ENCODE data around the gene SLC25A17. TPM values are rescaled to one million over a fixed set of nuclear protein-coding genes. Genes with fewer than 3 reads are reported as not detected.

SLC25A17 gene
- total RNA-seq, 1 experiment from 2014 or later, result 28.1 TPM

DNA sequence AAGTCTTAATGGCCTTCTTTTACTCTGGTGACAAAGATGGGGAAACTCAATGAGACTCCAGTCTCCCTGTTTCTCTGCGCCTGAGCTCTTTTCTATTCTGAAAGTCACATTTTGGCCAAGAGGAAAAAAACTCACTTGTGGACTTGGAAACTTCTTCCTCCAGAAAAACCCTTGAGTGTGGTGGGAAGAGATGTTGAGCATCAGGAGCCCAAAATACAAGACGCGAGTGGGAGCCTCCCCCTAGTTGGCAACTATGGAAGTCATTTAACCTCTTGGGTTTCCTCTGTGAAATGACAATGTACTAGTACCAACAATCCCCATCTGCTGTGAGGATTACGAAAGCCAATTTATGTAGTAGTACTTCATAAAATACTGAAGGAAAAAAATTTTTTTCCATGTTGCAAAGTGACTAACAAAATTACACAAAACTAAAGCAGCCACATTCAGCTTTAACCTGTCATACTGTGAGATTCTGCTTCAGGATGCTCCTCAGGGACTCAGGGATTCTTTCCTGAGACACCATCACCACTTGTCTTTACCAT is 524 bp upstream of the SLC25A17 start:
- ChIA-PET CTCF (no interaction called here), POLR2A (ENCODE audit: unreplicated experiment) (interaction anchor here (0.7 kb wide), 1 partner anchor 10 kb away, joined by 5 read pairs; no protein-coding TSS in a partner anchor)
- H3F3A ChIP-seq (ENCODE audit: insufficient read depth, low read depth), result peaks cover 43% of the 10 kb centered on the region
- BruUV-seq (replicated peaks), result TSS peak; percentile 99
- no peak for DNase-seq
- peaks cover 42% of the 10 kb centered on the region for H3K79me2 ChIP-seq (ENCODE audit: low read depth)
- H3K4me2 ChIP-seq, result peak overlapping the region; percentile 73
- peak overlapping the region; percentile 72 for H2AFZ ChIP-seq
- no peaks in the 10 kb centered on the region for H4K20me1 ChIP-seq (ENCODE audit: insufficient read depth)
- intact Hi-C loops (cut with micrococcal nuclease; ENCODE audit: unreplicated experiment), result loop anchor here (1.0 to 2.0 kb wide), 2 partner anchors 137 to 167 kb away; no protein-coding TSS in a partner anchor
- no peaks in the 10 kb centered on the region for H3K27me3 ChIP-seq (ENCODE audit: insufficient read depth, low read depth)
- H3K9me3 ChIP-seq (ENCODE audit: insufficient read depth, low read depth), result no peaks in the 10 kb centered on the region
- TF ChIP-seq EZH2 (IDR thresholded peaks at IDR 0.05; ENCODE audit: low read depth), result no peak
- peak overlapping the region; percentile 98 for H3K4me3 ChIP-seq
- H3K36me3 ChIP-seq (ENCODE audit: low read depth), result 0 out of 2 replicates have a peak, but pooled peaks cover 18% of the 10 kb centered on the region
- H3K4me1 ChIP-seq (replicated peaks; ENCODE audit: insufficient read depth), result peaks cover 20% of the 10 kb centered on the region
- peak overlapping the region; percentile 24 for H3K27ac ChIP-seq
- H3K9me2 ChIP-seq (ENCODE audit: insufficient read depth), result no peaks in the 10 kb centered on the region

DNA sequence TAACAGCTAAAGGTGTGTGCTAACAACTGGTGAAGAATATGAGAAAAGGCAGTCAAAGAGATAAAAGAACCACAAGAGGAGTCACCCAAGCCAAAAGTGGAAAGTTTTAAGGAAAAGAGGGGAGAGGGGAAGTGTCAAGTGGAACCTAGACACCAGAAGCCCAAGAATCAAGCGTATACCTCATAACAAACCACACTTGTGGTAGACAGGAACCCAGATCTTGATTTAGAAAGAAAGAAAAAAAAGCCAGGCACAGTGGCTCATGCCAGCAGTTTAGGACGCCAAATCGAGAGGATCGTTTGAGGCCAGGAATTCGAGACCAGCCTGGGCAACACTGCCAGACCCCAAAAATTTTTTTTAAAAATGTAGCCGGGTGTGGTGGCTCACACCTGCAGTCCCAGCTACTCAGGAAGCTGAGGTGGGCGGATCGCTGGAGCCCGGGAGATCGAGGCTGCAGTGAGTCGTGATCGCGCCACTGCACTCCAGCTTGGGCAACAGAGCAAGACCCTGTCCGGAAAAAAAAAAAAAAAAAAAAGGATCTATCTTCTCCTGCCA is 877 bp downstream of the SLC25A17 start:
- H3F3A ChIP-seq (ENCODE audit: insufficient read depth, low read depth), result peaks cover 29% of the 10 kb centered on the region
- peaks cover 20% of the 10 kb centered on the region for H3K4me1 ChIP-seq (replicated peaks; ENCODE audit: insufficient read depth)
- peak overlapping the region; percentile 45; the same call in 1 of the 2 replicates for H3K27ac ChIP-seq
- 0 out of 2 replicates have a peak, but pooled peaks cover 7% of the 10 kb centered on the region for H4K20me1 ChIP-seq (ENCODE audit: insufficient read depth)
- CTCF ChIA-PET, result interaction anchor here (0.6 kb wide), 1 partner anchor 84 kb away, joined by 5 read pairs; no protein-coding TSS in a partner anchor
- H3K9me2 ChIP-seq (ENCODE audit: insufficient read depth), result no peaks in the 10 kb centered on the region
- intact Hi-C loops (cut with micrococcal nuclease; ENCODE audit: unreplicated experiment), result loop anchor here (2.0 kb wide), 1 partner anchor 135 kb away; no protein-coding TSS in a partner anchor
- H2AFZ ChIP-seq, result peak overlapping the region; percentile 100
- POLR2A ChIA-PET (ENCODE audit: unreplicated experiment), result no interaction called here
- BruUV-seq (replicated peaks), result TSS peak; percentile 48
- no peaks in the 10 kb centered on the region for H3K9me3 ChIP-seq (ENCODE audit: insufficient read depth, low read depth)
- TF ChIP-seq, protein P1, sequence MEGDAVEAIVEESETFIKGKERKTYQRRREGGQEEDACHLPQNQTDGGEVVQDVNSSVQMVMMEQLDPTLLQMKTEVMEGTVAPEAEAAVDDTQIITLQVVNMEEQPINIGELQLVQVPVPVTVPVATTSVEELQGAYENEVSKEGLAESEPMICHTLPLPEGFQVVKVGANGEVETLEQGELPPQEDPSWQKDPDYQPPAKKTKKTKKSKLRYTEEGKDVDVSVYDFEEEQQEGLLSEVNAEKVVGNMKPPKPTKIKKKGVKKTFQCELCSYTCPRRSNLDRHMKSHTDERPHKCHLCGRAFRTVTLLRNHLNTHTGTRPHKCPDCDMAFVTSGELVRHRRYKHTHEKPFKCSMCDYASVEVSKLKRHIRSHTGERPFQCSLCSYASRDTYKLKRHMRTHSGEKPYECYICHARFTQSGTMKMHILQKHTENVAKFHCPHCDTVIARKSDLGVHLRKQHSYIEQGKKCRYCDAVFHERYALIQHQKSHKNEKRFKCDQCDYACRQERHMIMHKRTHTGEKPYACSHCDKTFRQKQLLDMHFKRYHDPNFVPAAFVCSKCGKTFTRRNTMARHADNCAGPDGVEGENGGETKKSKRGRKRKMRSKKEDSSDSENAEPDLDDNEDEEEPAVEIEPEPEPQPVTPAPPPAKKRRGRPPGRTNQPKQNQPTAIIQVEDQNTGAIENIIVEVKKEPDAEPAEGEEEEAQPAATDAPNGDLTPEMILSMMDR (conservative IDR thresholded peaks at IDR 0.05), result no peak
- TF ChIP-seq EZH2 (IDR thresholded peaks at IDR 0.05; ENCODE audit: low read depth), result no peak
- H3K36me3 ChIP-seq (ENCODE audit: low read depth), result 0 out of 2 replicates have a peak, but pooled peaks cover 9% of the 10 kb centered on the region
- H3K4me3 ChIP-seq, result peak overlapping the region; percentile 98
- no peaks in the 10 kb centered on the region for H3K27me3 ChIP-seq (ENCODE audit: insufficient read depth, low read depth)
- no peak for DNase-seq
- H3K79me2 ChIP-seq (ENCODE audit: low read depth), result peaks cover 54% of the 10 kb centered on the region
- peak overlapping the region; percentile 73 for H3K4me2 ChIP-seq

DNA sequence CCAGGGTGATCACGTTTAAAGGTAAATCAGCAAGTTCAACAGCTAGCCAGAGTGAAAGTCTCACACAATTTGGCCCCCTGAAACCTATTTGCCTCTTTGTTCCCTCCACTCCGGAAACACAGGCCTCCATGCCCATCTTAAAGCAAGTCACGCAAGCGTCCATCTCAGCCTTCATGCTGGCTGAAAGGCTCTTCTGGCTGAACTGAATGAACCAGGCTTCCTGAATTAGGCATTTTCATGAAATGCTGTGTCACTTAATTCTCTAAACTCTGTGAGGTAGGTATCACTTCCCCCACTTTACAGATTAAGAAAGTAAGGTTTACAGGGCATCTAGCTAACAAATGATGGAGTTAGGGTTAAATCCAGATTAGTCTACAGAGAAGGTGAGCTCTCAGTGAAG is 1.4 kb downstream of the SLC25A17 start:
- no TSS peak for BruUV-seq (replicated peaks)
- no peak overlapping the region for H2AFZ ChIP-seq
- DNase-seq, result no peak
- H3K4me3 ChIP-seq, result peak overlapping the region; percentile 98; the same call in 1 of the 2 replicates
- TF ChIP-seq EZH2 (IDR thresholded peaks at IDR 0.05; ENCODE audit: low read depth), result no peak
- TF ChIP-seq, protein P1 (conservative IDR thresholded peaks at IDR 0.05), result no peak
- H3K27ac ChIP-seq, result no peak overlapping the region
- peaks cover 59% of the 10 kb centered on the region for H3K79me2 ChIP-seq (ENCODE audit: low read depth)
- H4K20me1 ChIP-seq (ENCODE audit: insufficient read depth), result 0 out of 2 replicates have a peak, but pooled peaks cover 7% of the 10 kb centered on the region
- H3F3A ChIP-seq (ENCODE audit: insufficient read depth, low read depth), result peaks cover 24% of the 10 kb centered on the region
- POLR2A ChIA-PET (ENCODE audit: unreplicated experiment), result no interaction called here
- intact Hi-C loops (cut with micrococcal nuclease; ENCODE audit: unreplicated experiment), result loop anchor here (2.0 kb wide), 1 partner anchor 135 kb away; no protein-coding TSS in a partner anchor
- no peaks in the 10 kb centered on the region for H3K27me3 ChIP-seq (ENCODE audit: insufficient read depth, low read depth)
- H3K4me1 ChIP-seq (replicated peaks; ENCODE audit: insufficient read depth), result peaks cover 20% of the 10 kb centered on the region
- no peaks in the 10 kb centered on the region for H3K9me3 ChIP-seq (ENCODE audit: insufficient read depth, low read depth)
- no peaks in the 10 kb centered on the region for H3K9me2 ChIP-seq (ENCODE audit: insufficient read depth)
- peak overlapping the region; percentile 73 for H3K4me2 ChIP-seq
- CTCF ChIA-PET, result no interaction called here
- H3K36me3 ChIP-seq (ENCODE audit: low read depth), result 0 out of 2 replicates have a peak, but pooled peaks cover 9% of the 10 kb centered on the region
